ENCODE results near the gene FBXO38. TPM values are rescaled to one million over a fixed set of nuclear protein-coding genes. Genes with fewer than 3 reads are reported as not detected.
"Not testable (repeated sequence)": the region's sequence is repeated elsewhere in the genome, so short reads cannot be mapped to it uniquely, and the experiment has no call there.

Gene FBXO38
- total RNA-seq, 2 experiments from 2014 or later = 31.7 to 34.2 TPM

DNA sequence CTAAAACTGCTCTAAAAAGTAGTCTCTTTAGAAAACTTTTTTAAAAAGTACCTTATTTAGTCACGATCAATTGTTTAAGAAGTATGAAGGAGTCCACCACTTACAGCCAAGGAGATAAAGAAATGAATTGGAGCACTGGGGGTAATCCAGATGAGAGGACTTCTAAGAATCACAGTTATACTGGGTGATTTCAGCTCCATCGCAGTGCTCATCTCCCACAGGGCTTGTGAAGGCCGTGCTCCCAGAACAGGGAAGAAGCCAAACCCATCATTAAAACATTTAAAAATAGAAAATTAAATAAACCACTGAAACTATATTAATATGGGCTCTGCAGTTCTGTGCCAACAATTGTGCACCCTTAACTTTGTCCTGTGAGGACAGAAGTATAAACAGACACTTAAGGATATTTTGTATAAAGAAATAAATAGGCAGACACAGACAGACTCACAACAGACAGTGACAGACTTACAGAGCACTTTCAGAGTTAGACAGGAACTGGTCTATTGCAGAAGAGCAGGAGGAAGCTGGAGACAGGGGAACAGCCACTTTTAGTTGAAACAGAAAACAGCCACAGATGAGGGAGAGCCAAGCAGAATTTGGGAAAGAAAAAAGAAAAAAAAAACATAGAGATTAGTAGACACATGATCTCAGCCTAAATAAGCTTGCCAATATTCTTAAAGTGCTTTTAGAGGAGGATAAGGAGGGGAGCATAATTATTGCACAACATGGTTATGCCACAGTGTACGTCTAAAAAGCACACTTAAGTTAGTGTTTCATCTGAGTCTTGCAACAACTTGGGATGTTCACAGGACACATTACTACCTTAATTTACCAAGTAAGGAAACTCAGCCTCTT is 81.8 kb downstream of the FBXO38 start:
- Mint-ChIP-seq H3K27me3 (ENCODE audit: low read depth) (peaks cover 3% of the 10 kb centered on the region), H3K36me3 (ENCODE audit: low read depth) (no peaks in the 10 kb centered on the region), H3K9me3 (no peaks in the 10 kb centered on the region), H3K27ac (no peak overlapping the region), H3K4me3 (no peak overlapping the region), H3K4me1 (ENCODE audit: low read depth) (no peaks in the 10 kb centered on the region)
- DNase-seq = no peak
- intact Hi-C loops (cut with micrococcal nuclease) = no loop called here
- CTCF ChIA-PET = no interaction called here

DNA sequence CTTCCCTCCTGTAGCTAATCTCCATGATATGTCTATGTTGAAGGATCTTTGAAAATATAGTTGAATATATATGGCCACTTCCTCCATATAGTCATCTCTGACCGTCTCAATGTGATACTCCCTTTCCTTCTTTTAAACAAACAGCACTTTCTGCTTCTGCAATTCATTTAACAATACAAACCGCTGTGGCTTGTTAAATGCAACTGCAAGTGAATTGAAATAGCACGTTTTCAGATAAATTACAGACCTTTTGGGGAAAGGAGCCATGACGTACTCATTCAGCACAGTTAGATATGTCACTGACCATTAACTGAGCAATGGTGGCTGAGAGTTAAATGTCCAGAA is 82.5 kb downstream of the FBXO38 start:
- no peaks in the 10 kb centered on the region for H3K4me1 Mint-ChIP-seq (ENCODE audit: low read depth)
- H3K4me3 Mint-ChIP-seq = no peak overlapping the region
- DNase-seq = no peak
- H3K27me3 Mint-ChIP-seq (ENCODE audit: low read depth) = peaks cover 3% of the 10 kb centered on the region
- H3K27ac Mint-ChIP-seq = no peak overlapping the region
- CTCF ChIA-PET = no interaction called here
- no peaks in the 10 kb centered on the region for H3K9me3 Mint-ChIP-seq
- intact Hi-C loops (cut with micrococcal nuclease) = no loop called here
- no peaks in the 10 kb centered on the region for H3K36me3 Mint-ChIP-seq (ENCODE audit: low read depth)

DNA sequence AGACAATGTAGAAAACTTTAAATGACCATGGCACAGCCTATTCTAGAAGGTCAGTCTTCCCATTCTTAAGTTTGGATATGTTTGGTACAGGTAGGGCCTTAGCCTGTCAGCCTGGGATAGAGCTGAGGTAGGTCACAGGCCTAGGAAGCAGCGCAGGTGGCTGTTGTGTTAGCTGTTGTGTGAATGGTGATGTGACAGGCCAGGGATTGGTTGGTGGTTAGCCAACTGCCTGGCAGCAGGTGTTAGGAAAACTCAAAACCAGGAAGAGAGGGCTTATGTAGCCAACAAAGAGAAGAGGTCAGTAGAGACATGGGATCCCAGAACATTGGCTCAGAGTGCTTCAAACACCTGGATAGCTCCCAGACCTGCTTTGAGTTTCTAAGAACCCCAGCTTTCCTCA is 84.2 kb downstream of the FBXO38 start:
- no peak overlapping the region for H3K27ac Mint-ChIP-seq
- CTCF ChIA-PET = interaction anchor here (2.1 to 3.2 kb wide), 2 partner anchors 15 to 263 kb away, joined by 9 to 20 read pairs; no protein-coding TSS in a partner anchor
- DNase-seq = no peak
- intact Hi-C loops (cut with micrococcal nuclease) = no loop called here
- no peaks in the 10 kb centered on the region for H3K36me3 Mint-ChIP-seq (ENCODE audit: low read depth)
- peaks cover 3% of the 10 kb centered on the region for H3K27me3 Mint-ChIP-seq (ENCODE audit: low read depth)
- H3K4me3 Mint-ChIP-seq = no peak overlapping the region
- H3K4me1 Mint-ChIP-seq (ENCODE audit: low read depth) = no peaks in the 10 kb centered on the region
- no peaks in the 10 kb centered on the region for H3K9me3 Mint-ChIP-seq

DNA sequence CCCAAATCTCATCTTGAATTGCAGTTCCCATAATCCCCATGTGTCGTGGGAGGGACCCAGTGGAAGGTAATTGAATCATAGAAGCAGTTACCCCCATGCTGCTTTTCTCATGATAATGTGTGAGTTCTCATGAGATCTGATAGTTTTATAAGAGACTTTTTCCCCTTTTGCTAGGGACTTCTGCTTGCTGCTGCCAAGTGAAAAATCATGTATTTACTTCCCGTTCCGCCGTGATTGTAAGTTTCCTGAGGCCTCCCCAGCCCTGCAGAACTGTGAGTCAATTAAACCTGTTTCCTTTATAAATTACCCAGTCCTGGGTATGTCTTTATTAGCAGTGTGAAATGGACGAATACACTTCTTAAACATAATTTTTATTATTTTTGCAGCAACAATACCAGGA is 85.0 kb downstream of the FBXO38 start:
- H3K27ac Mint-ChIP-seq; DNase-seq; H3K4me1 Mint-ChIP-seq (ENCODE audit: low read depth); H3K9me3 Mint-ChIP-seq; H3K27me3 Mint-ChIP-seq (ENCODE audit: low read depth); intact Hi-C loops (cut with micrococcal nuclease); H3K36me3 Mint-ChIP-seq (ENCODE audit: low read depth); H3K4me3 Mint-ChIP-seq: not testable (repeated sequence)
- CTCF ChIA-PET = interaction anchor here (2.1 to 3.2 kb wide), 2 partner anchors 14 to 262 kb away, joined by 9 to 20 read pairs; no protein-coding TSS in a partner anchor

DNA sequence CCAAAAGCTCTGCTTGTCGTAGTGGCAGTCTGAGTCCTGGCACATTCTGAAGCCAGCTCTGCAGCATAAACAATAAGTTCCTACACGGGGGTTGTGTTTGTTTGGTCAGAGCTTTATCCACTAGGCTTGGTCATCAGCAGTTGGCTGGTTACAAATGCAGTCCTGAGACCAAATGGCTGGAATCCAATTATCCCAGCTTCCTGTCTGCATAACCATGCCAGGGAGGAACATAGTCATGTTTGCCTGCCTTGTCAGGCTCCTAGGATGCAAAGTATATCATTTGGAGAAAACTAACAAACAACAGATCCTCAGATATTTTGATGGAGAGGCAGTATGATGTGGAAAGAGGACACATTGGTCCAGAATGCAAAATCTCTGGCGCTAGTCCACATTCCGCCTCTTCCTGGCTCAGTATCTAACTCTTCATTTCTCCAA is 85.8 kb downstream of the FBXO38 start:
- H3K27me3 Mint-ChIP-seq (ENCODE audit: low read depth) = no peaks in the 10 kb centered on the region
- intact Hi-C loops (cut with micrococcal nuclease) = no loop called here
- no peaks in the 10 kb centered on the region for H3K36me3 Mint-ChIP-seq (ENCODE audit: low read depth)
- H3K27ac Mint-ChIP-seq = no peak overlapping the region
- no peaks in the 10 kb centered on the region for H3K4me1 Mint-ChIP-seq (ENCODE audit: low read depth)
- H3K9me3 Mint-ChIP-seq = no peaks in the 10 kb centered on the region
- H3K4me3 Mint-ChIP-seq = no peak overlapping the region
- no peak for DNase-seq
- CTCF ChIA-PET = interaction anchor here (0.6 to 3.2 kb wide), 4 partner anchors 13 to 290 kb away, joined by 3 to 20 read pairs (median 6); no protein-coding TSS in a partner anchor

DNA sequence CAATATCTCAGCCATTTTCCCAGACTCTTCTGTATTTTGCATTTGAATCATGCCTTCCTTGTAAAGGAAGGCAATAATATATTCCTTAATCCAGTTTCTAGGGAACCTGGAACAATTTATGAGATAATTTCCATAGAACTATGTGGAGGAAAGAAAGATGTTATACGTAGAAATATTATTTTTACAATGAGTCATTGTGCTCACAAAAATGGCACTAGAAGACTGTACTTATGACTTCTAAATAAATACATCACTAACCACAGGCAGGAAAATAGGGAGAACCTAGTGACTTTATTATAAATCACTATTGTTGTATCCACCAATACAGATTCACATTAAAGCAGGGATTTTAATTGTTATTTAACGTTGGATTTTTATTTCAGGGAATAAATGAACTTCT is 87.6 kb downstream of the FBXO38 start:
- CTCF ChIA-PET = interaction anchor here (1.4 kb wide), 1 partner anchor 14 kb away, joined by 3 read pairs; no protein-coding TSS in a partner anchor
- H3K27ac Mint-ChIP-seq = no peak overlapping the region
- intact Hi-C loops (cut with micrococcal nuclease) = no loop called here
- peaks cover under 1% of the 10 kb centered on the region for H3K27me3 Mint-ChIP-seq (ENCODE audit: low read depth)
- no peak overlapping the region for H3K4me3 Mint-ChIP-seq
- DNase-seq = no peak
- H3K4me1 Mint-ChIP-seq (ENCODE audit: low read depth) = no peaks in the 10 kb centered on the region
- H3K9me3 Mint-ChIP-seq = no peaks in the 10 kb centered on the region
- H3K36me3 Mint-ChIP-seq (ENCODE audit: low read depth) = no peaks in the 10 kb centered on the region

DNA sequence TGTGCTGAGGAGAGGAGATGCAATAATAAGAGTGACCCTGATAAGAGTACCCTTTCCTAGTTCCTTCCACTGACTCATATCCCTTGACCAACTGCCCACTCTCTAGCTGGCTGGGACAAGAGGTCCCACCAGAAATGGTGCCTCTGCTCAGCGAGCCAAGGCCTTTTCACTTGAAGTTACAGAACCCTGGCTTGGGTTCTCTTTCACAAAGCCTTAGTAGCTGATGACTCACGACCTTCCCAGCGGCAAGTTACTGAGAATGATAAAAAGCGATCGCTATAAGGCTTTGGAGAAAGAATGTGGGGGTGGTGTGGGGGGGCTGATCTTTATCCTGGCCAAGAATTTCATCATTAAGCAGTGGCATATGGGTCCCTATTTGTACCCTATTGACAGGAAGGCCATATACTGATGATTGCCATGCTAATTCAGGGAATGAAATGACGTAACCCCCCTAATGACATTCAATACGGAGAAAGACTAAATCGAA is 90.3 kb downstream of the FBXO38 start:
- intact Hi-C loops (cut with micrococcal nuclease) = no loop called here
- no peak overlapping the region for H3K4me3 Mint-ChIP-seq
- CTCF ChIA-PET = interaction anchor here (1.0 kb wide), 1 partner anchor 8 kb away, joined by 5 read pairs; no protein-coding TSS in a partner anchor
- H3K4me1 Mint-ChIP-seq (ENCODE audit: low read depth) = no peaks in the 10 kb centered on the region
- no peak overlapping the region for H3K27ac Mint-ChIP-seq
- H3K36me3 Mint-ChIP-seq (ENCODE audit: low read depth) = no peaks in the 10 kb centered on the region
- H3K27me3 Mint-ChIP-seq (ENCODE audit: low read depth) = peaks cover 10% of the 10 kb centered on the region
- H3K9me3 Mint-ChIP-seq = no peaks in the 10 kb centered on the region
- DNase-seq = no peak

DNA sequence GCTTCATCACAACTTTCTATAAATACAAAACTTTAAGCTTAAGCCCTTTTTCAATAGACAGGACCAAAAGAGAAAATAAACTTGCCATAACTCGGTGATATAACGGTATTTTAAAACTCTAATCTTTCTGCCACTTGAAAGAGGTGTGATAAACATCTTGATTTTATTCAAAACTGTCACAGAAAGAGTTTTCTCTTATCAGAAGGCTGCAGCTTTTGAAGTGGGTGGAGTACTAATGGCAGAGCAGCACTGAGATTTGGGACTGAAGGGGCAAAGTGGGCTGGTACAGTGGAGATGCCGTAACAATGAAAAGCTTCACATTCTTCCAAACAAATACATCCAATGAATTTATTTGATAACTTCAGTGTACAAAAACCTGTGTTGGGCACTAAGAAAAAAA is 92.5 kb downstream of the FBXO38 start:
- Mint-ChIP-seq H3K4me3 (no peak overlapping the region), H3K4me1 (ENCODE audit: low read depth) (no peaks in the 10 kb centered on the region), H3K9me3 (no peaks in the 10 kb centered on the region), H3K27me3 (ENCODE audit: low read depth) (peaks cover 10% of the 10 kb centered on the region), H3K36me3 (ENCODE audit: low read depth) (no peaks in the 10 kb centered on the region), H3K27ac (no peak overlapping the region)
- intact Hi-C loops (cut with micrococcal nuclease) = no loop called here
- CTCF ChIA-PET = no interaction called here
- DNase-seq = no peak

DNA sequence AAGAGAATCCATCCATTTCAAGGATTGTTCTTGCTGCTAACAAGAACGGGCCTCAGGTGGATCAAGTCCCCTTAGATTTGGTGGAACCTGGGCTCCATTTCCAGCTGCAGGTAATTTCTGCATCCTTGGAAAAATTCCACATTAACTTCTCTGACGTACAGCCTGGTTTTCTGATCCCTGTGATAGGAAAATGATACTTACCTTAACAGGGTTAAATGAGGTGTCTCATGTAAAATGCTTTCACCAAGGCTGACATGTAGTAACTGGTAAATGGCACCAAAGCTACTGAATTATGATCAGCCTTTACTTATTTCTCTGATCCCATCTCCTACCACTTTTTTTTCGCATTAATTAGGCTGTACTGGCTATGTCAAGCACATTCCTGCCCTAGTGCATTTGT is 93.7 kb downstream of the FBXO38 start:
- CTCF ChIA-PET = no interaction called here
- intact Hi-C loops (cut with micrococcal nuclease) = no loop called here
- Mint-ChIP-seq H3K27me3 (ENCODE audit: low read depth) (peaks cover 12% of the 10 kb centered on the region), H3K27ac (no peak overlapping the region), H3K4me3 (no peak overlapping the region), H3K9me3 (no peaks in the 10 kb centered on the region), H3K36me3 (ENCODE audit: low read depth) (no peaks in the 10 kb centered on the region), H3K4me1 (ENCODE audit: low read depth) (no peaks in the 10 kb centered on the region)
- DNase-seq = no peak

DNA sequence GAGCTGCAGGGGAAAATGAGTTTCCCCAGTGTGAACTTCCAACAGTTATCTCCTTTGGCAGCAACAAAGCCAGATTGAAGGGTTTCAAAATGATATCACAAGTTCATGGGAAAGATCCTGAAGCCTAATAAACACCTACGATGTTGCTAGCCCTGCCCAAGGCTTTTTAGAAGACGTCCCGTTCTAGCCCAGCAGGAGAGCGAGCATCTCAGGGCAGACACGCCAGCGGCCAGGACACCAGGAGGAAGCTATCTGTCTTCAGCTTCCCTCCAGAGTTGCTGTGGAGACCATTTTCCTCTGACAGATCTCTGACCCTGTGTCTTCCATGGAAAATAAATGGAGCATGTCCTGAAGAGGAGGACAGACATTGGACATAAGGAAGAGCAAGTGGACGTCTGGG is 98.4 kb downstream of the FBXO38 start:
- Mint-ChIP-seq H3K27me3 (ENCODE audit: low read depth) (peaks cover 23% of the 10 kb centered on the region), H3K4me3 (no peak overlapping the region), H3K27ac (no peak overlapping the region), H3K4me1 (ENCODE audit: low read depth) (peaks cover 3% of the 10 kb centered on the region), H3K36me3 (ENCODE audit: low read depth) (no peaks in the 10 kb centered on the region), H3K9me3 (no peaks in the 10 kb centered on the region)
- CTCF ChIA-PET = interaction anchor here (0.7 to 4.1 kb wide), 9 partner anchors 8 to 303 kb away, joined by 3 to 20 read pairs (median 5); no protein-coding TSS in a partner anchor
- intact Hi-C loops (cut with micrococcal nuclease) = loop anchor here (2.0 to 5.0 kb wide), 2 partner anchors 107 to 530 kb away; no protein-coding TSS in a partner anchor
- no peak for DNase-seq

DNA sequence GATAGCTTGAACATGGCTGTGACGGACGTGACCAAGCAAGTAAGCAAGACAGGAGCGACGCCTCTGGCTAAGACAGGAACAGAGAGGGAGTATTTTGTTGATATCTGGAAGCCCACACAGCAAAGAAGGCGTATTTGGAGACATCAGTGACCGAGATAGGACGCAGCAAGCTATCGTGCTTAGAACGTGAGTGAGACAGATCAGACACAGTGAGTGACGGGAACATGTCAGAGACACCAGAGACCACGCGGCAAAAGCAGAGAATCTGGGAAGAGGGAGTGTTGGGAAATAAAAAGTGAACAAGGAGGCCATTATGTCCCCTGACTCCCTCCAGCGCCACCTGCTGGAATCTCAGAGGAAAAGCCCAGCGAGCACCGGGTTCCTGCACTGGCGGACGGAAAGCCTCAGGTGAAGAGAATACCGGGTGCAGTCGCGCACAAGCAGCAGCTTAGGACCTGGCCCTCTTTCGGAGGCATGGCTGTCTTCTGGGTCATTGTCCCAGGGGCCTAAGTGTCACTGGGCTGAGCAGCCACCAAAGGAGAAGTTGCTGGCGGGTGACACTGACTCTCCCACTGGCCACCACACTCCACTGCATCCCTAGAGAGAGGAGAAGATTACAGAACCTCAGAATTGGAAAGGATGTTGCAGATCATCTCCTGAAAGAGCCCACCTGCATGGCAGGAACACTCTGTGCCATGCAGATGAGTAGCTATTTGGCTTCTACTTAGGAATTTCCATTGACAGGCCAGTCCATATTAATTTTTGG is 99.1 kb downstream of the FBXO38 start:
- H3K27ac Mint-ChIP-seq = no peak overlapping the region
- CTCF ChIA-PET = interaction anchor here (0.5 to 4.1 kb wide), 13 partner anchors 9 to 303 kb away, joined by 3 to 20 read pairs (median 5); no protein-coding TSS in a partner anchor
- H3K9me3 Mint-ChIP-seq = no peaks in the 10 kb centered on the region
- no peak overlapping the region for H3K4me3 Mint-ChIP-seq
- intact Hi-C loops (cut with micrococcal nuclease) = loop anchor here (1.0 to 5.0 kb wide), 7 partner anchors 39 to 531 kb away; partner anchors contain the start of gene FBXO38
- peaks cover 26% of the 10 kb centered on the region for H3K27me3 Mint-ChIP-seq (ENCODE audit: low read depth)
- no peaks in the 10 kb centered on the region for H3K36me3 Mint-ChIP-seq (ENCODE audit: low read depth)
- H3K4me1 Mint-ChIP-seq (ENCODE audit: low read depth) = peaks cover 3% of the 10 kb centered on the region
- DNase-seq = peak; percentile 82

DNA sequence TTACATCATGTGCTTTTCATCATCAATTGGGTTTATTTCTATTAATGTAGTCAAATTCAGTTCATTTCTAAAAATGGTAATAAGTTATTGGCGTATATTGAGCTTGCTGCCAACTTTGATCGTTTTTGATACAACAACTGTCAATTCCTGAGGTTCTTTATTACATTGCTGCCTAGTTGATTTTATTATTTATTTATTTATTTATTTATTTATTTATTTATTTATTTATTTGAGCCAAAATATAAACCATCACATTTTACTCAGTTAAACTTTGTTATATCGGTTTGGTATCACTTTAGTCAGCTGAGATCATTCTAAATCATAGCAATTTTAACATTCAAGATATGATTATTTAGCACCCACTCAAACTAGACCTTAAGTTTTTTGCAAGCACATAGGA is 100.0 kb downstream of the FBXO38 start:
- CTCF ChIA-PET = interaction anchor here (0.5 to 4.1 kb wide), 9 partner anchors 15 to 304 kb away, joined by 3 to 20 read pairs (median 5); no protein-coding TSS in a partner anchor
- no peak overlapping the region for H3K27ac Mint-ChIP-seq
- DNase-seq = no peak
- H3K4me1 Mint-ChIP-seq (ENCODE audit: low read depth) = peaks cover 3% of the 10 kb centered on the region
- H3K36me3 Mint-ChIP-seq (ENCODE audit: low read depth) = no peaks in the 10 kb centered on the region
- H3K4me3 Mint-ChIP-seq = no peak overlapping the region
- intact Hi-C loops (cut with micrococcal nuclease) = loop anchor here (1.0 to 5.0 kb wide), 7 partner anchors 39 to 531 kb away; partner anchors contain the start of gene FBXO38
- peaks cover 23% of the 10 kb centered on the region for H3K27me3 Mint-ChIP-seq (ENCODE audit: low read depth)
- H3K9me3 Mint-ChIP-seq = no peaks in the 10 kb centered on the region
